ENCODE data around the gene BRMS1. TPM values are rescaled to one million over a fixed set of nuclear protein-coding genes. Genes with fewer than 3 reads are reported as not detected.
"Not testable (repeated sequence)": the region's sequence is repeated elsewhere in the genome, so short reads cannot be mapped to it uniquely, and the experiment has no call there.

The BRMS1 gene
- total and polyA plus RNA-seq, 4 donors: 12.0 to 24.0 (median 20.3) TPM

- 34% methylated on average over 8 of the region's 8 CpGs for WGBS
- TF ChIP-seq CTCF (IDR thresholded peaks at IDR 0.05; ENCODE audit: low read depth, low read length, missing input control) (peak; percentile 61), FOXA1 (IDR thresholded peaks at IDR 0.05) (no peak), RAD21 (IDR thresholded peaks at IDR 0.05) (peak; percentile 72 to 74)
- H3K27me3 ChIP-seq (ENCODE audit: control insufficient read depth in 4 of 4, insufficient read depth in 4 of 4, low read length in 3 of 4): no peaks in the 10 kb centered on the region
- H3K9me3 ChIP-seq (ENCODE audit: control insufficient read depth in 4 of 4, low read length in 3 of 4): no peaks in the 10 kb centered on the region
- no peak overlapping the region for H3K9ac ChIP-seq (ENCODE audit: low read depth in 1 of 2, low read length in 2 of 2)
- no peak overlapping the region for H3K4me3 ChIP-seq (ENCODE audit: low read depth in 1 of 3, low read length in 3 of 3)
- peaks cover 0 to 5% (median under 1%) of the 10 kb centered on the region in 4 donors for H3K4me1 ChIP-seq (ENCODE audit: control insufficient read depth in 4 of 4, insufficient read depth in 4 of 4, low read length in 3 of 4)
- no peak overlapping the region for H3K27ac ChIP-seq (ENCODE audit: low read depth in 1 of 2, low read length in 2 of 2)
- H3K36me3 ChIP-seq (ENCODE audit: control insufficient read depth in 4 of 4, insufficient read depth in 3 of 4, low read depth in 1 of 4, low read length in 3 of 4): no peaks in the 10 kb centered on the region
- peak; percentile 64 for DNase-seq (ENCODE audit: low spot score)
These were observed 44.0 kb upstream of the BRMS1 start for GRCh38 chr11:66388780-66389386.

GRCh38 chr11:66386171-66387069 lies 41.5 kb upstream of the BRMS1 start:
- peaks cover 0 to 5% (median under 1%) of the 10 kb centered on the region in 4 donors for H3K4me1 ChIP-seq (ENCODE audit: control insufficient read depth in 4 of 4, insufficient read depth in 4 of 4, low read length in 3 of 4)
- DNase-seq (ENCODE audit: low spot score): peak; percentile 82
- no peaks in the 10 kb centered on the region for H3K27me3 ChIP-seq (ENCODE audit: control insufficient read depth in 4 of 4, insufficient read depth in 4 of 4, low read length in 3 of 4)
- H3K4me3 ChIP-seq (ENCODE audit: low read depth in 1 of 3, low read length in 3 of 3): peak overlapping the region in 1 of 3 donors; percentile 15
- 9% methylated on average over 20 of the region's 20 CpGs for WGBS
- H3K9ac ChIP-seq (ENCODE audit: low read depth in 1 of 2, low read length in 2 of 2): no peak overlapping the region
- TF ChIP-seq HNF4G (IDR thresholded peaks at IDR 0.05): no peak
- TF ChIP-seq REST (IDR thresholded peaks at IDR 0.05): peak; percentile 37
- TF ChIP-seq GABPA (IDR thresholded peaks at IDR 0.05 in 1 of 2, conservative IDR thresholded peaks at IDR 0.05 in 1 of 2): no peak
- peak in 1 of 2 donors; percentile 21 for TF ChIP-seq RXRA (IDR thresholded peaks at IDR 0.05)
- TF ChIP-seq RAD21 (IDR thresholded peaks at IDR 0.05): peak; percentile 75 to 84
- TF ChIP-seq JUND (IDR thresholded peaks at IDR 0.05): peak in 1 of 2 donors; percentile 18
- no peak for TF ChIP-seq EGR1 (IDR thresholded peaks at IDR 0.05; ENCODE audit: low read depth in 2 of 2)
- TF ChIP-seq HNF4A (conservative IDR thresholded peaks at IDR 0.05): peak in 1 of 2 donors; percentile 52
- peak; percentile 95 for TF ChIP-seq CTCF (IDR thresholded peaks at IDR 0.05; ENCODE audit: low read depth, low read length, missing input control)
- no peaks in the 10 kb centered on the region for H3K36me3 ChIP-seq (ENCODE audit: control insufficient read depth in 4 of 4, insufficient read depth in 3 of 4, low read depth in 1 of 4, low read length in 3 of 4)
- no peak overlapping the region for H3K27ac ChIP-seq (ENCODE audit: low read depth in 1 of 2, low read length in 2 of 2)
- H3K9me3 ChIP-seq (ENCODE audit: control insufficient read depth in 4 of 4, low read length in 3 of 4): no peaks in the 10 kb centered on the region

GRCh38 chr11:66384316-66384715 lies 39.4 kb upstream of the BRMS1 start:
- WGBS: 71% methylated on average over 13 of the region's 13 CpGs
- not testable (repeated sequence) for H3K36me3 ChIP-seq (ENCODE audit: control insufficient read depth in 4 of 4, insufficient read depth in 3 of 4, low read depth in 1 of 4, low read length in 3 of 4); H3K9me3 ChIP-seq (ENCODE audit: control insufficient read depth in 4 of 4, low read length in 3 of 4); H3K4me1 ChIP-seq (ENCODE audit: control insufficient read depth in 4 of 4, insufficient read depth in 4 of 4, low read length in 3 of 4); DNase-seq (ENCODE audit: low spot score); H3K27me3 ChIP-seq (ENCODE audit: control insufficient read depth in 4 of 4, insufficient read depth in 4 of 4, low read length in 3 of 4); H3K27ac ChIP-seq (ENCODE audit: low read depth in 1 of 2, low read length in 2 of 2); H3K9ac ChIP-seq (ENCODE audit: low read depth in 1 of 2, low read length in 2 of 2); H3K4me3 ChIP-seq (ENCODE audit: low read depth in 1 of 3, low read length in 3 of 3)

- not testable (repeated sequence) for H3K4me1 ChIP-seq (ENCODE audit: control insufficient read depth in 4 of 4, insufficient read depth in 4 of 4, low read length in 3 of 4); H3K27me3 ChIP-seq (ENCODE audit: control insufficient read depth in 4 of 4, insufficient read depth in 4 of 4, low read length in 3 of 4); H3K9ac ChIP-seq (ENCODE audit: low read depth in 1 of 2, low read length in 2 of 2); H3K4me3 ChIP-seq (ENCODE audit: low read depth in 1 of 3, low read length in 3 of 3); DNase-seq (ENCODE audit: low spot score); H3K9me3 ChIP-seq (ENCODE audit: control insufficient read depth in 4 of 4, low read length in 3 of 4); H3K36me3 ChIP-seq (ENCODE audit: control insufficient read depth in 4 of 4, insufficient read depth in 3 of 4, low read depth in 1 of 4, low read length in 3 of 4); H3K27ac ChIP-seq (ENCODE audit: low read depth in 1 of 2, low read length in 2 of 2)
- WGBS: 29% methylated on average over 7 of the region's 7 CpGs
These were observed 35.4 kb upstream of the BRMS1 start for GRCh38 chr11:66380264-66380663.
